Heart left ventricle (tissue), 13 donors: ENCODE results near the gene ADAMTS4.

ENCODE experiments used
- POLR2A ChIP-seq, 2 donors: fragments of 450-650 bp; IDR thresholded peaks; one replicate each; pipeline ENCODE4 v1.6.1; 2017; ENCODE audit warnings: antibody characterized with exemption in 2 of 2, mild to moderate bottlenecking in 2 of 2, moderate library complexity in 2 of 2
- TF ChIP-seq, protein P1 (sequence below), 12 donors: fragments of 200-600 bp; sonication (generic) in 4 of 12; IDR thresholded peaks; one replicate each; pipeline versions ENCODE4 v1.5.0 to v1.8.0; 2018 to 2022; ENCODE audit warnings: antibody characterized with exemption in 12 of 12, mild to moderate bottlenecking in 5 of 12
- donor health status: ischemic (EF 13 %, LVEDD 7.1; RV severe dilation, severe dysfunction).
- donor health status: DM: no; HTN: yes; CAD: no.
- donor health status: DM: no; HTN: no; CAD: no.
- donor health status: ischemic (EF 25% LVEDD 6.9; RV normal size, moderate dysfunction).
- donor health status: ischemic (EF 25% LVEDD 5.7; RV mildly dilated, moderate dysfunction).
- donor health status: ischemic (EF 35%, LVEDD 5.7; RV mildly dilated, moderate dysfunction).
- donor health status: nonischemic (EF 11% LVEDD 7.7; RV severe dilation, severe dysfunction).
- donor health status: DM: yes; HTN: yes; CAD: no.
- donor health status: PGD.
- donor health status: ischemic (EF 29% LVEDD 5.4; RV normal size, mild dysfunction).
- donor health status: nonischemic (EF 23%, LVEDD 6.1; RV moderate dilation, normal function).

DNA sequence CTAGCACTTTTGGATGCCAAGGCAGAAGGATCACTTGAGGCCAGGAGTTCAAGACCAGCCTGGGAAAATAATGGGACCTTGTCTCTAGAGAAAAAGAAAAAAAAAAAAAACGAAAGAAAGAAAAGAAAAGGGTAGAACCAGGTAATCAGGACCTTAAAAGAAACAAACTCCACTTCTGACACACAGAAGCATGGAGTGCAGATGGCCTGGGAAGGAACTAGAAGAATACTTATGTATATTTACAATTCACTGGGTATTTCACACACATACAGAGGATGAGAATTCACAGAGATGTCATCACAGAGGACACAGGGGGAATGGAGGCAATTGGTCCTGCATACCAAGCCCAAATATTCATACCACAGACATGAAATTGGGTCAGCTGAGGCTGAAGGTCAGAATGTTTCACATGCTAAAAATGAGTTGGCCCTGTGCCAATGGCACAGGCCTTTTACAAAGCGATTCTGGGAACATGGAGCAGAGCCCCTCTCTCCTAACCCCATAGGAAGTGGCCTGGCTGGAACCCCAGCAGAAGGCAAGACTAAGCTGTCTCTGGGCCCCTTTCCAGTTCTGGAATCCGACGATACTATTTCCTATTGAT is 26.0 kb downstream of the ADAMTS4 start:
- TF ChIP-seq, protein P1, sequence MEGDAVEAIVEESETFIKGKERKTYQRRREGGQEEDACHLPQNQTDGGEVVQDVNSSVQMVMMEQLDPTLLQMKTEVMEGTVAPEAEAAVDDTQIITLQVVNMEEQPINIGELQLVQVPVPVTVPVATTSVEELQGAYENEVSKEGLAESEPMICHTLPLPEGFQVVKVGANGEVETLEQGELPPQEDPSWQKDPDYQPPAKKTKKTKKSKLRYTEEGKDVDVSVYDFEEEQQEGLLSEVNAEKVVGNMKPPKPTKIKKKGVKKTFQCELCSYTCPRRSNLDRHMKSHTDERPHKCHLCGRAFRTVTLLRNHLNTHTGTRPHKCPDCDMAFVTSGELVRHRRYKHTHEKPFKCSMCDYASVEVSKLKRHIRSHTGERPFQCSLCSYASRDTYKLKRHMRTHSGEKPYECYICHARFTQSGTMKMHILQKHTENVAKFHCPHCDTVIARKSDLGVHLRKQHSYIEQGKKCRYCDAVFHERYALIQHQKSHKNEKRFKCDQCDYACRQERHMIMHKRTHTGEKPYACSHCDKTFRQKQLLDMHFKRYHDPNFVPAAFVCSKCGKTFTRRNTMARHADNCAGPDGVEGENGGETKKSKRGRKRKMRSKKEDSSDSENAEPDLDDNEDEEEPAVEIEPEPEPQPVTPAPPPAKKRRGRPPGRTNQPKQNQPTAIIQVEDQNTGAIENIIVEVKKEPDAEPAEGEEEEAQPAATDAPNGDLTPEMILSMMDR (IDR thresholded peaks at IDR 0.05) = no peak
- TF ChIP-seq POLR2A (IDR thresholded peaks at IDR 0.05) = no peak
